Measurements from ENCODE around the gene IL22RA1.

The IL22RA1 gene

DNA sequence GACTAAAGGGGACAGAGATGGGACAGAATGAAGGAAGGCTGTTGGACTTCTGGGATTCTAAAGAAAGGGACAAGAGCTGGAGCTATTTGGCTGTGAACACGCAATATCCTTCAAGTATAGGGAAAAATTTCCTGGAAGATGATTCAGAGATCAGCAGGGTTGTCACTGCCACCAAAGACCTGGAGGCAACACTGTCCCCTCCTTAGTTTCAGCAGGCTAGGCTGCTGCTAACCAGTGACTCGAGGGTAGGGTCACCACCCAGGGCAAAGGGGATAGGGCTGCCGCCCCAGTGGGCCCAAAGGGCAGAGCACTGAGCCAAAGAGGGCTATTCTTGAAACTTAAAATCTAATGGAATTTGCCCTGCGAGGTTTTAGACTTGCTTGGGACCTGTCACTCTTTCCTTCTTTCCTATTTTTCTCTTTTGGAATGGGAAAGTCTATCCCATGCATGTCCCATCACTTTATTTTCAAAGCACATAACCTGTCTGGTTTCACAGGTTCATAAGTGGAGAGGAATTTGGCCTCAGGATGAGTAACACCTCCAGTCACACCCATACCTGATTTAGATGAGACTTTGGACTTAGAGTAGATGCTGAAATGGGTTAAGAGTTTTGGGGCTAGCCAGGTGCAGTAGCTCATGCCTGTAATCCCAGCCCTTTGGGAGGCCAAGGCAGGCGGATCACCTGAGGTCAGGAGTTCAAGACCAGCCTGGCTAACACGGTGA lies 32.3 kb upstream of the IL22RA1 start:
- TF ChIP-seq CTCF (IDR thresholded peaks at IDR 0.05) = no peak
- no peak overlapping the region for H3K27ac ChIP-seq
- intact Hi-C loops (cut with DNase I; ENCODE audit: low total_unique reads) = no loop called here
- H3K9me3 ChIP-seq = no peaks in the 10 kb centered on the region
- no peak for DNase-seq
- peaks cover 0 to 11% of the 10 kb centered on the region in 2 donors for H3K27me3 ChIP-seq
- no peaks in the 10 kb centered on the region for H3K36me3 ChIP-seq
- H3K4me1 ChIP-seq = no peaks in the 10 kb centered on the region
- H3K4me3 ChIP-seq = no peak overlapping the region

GRCh38 chr1:24173638-24174575 lies 31.0 kb upstream of the IL22RA1 start:
- no peaks in the 10 kb centered on the region for H3K4me1 ChIP-seq
- TF ChIP-seq CTCF (IDR thresholded peaks at IDR 0.05) = no peak
- H3K27ac ChIP-seq = no peak overlapping the region
- DNase-seq = no peak
- H3K36me3 ChIP-seq = no peaks in the 10 kb centered on the region
- no peak overlapping the region for H3K4me3 ChIP-seq
- H3K27me3 ChIP-seq = peaks cover 0 to 20% of the 10 kb centered on the region in 2 donors
- H3K9me3 ChIP-seq = no peaks in the 10 kb centered on the region
- intact Hi-C loops (cut with DNase I; ENCODE audit: low total_unique reads) = no loop called here

DNA sequence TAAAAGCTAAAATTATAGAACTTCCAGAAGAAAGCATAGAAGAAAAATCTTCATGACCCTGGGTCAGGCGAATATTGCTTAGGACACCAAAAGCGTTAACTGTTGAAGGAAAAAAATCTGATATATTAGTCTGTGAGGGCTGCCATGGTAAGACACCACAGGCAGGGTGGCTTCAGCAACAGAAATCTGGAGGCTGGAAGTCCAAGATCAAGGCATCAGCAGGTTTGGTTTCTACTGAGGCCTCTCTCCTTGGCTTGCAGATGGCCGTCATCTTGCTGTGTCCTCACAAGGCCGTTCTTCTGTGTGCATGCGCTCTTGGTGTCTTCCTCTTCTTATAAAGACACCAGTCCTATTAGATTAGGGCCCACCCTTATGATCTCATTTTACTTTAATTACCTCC lies 29.7 kb upstream of the IL22RA1 start:
- H3K4me1 ChIP-seq = no peaks in the 10 kb centered on the region
- DNase-seq = no peak
- intact Hi-C loops (cut with DNase I; ENCODE audit: low total_unique reads) = no loop called here
- H3K27me3 ChIP-seq = peaks cover 0 to 21% of the 10 kb centered on the region in 2 donors
- no peaks in the 10 kb centered on the region for H3K9me3 ChIP-seq
- H3K36me3 ChIP-seq = no peaks in the 10 kb centered on the region
- no peak for TF ChIP-seq CTCF (IDR thresholded peaks at IDR 0.05)
- no peak overlapping the region for H3K27ac ChIP-seq
- H3K4me3 ChIP-seq = no peak overlapping the region

DNA sequence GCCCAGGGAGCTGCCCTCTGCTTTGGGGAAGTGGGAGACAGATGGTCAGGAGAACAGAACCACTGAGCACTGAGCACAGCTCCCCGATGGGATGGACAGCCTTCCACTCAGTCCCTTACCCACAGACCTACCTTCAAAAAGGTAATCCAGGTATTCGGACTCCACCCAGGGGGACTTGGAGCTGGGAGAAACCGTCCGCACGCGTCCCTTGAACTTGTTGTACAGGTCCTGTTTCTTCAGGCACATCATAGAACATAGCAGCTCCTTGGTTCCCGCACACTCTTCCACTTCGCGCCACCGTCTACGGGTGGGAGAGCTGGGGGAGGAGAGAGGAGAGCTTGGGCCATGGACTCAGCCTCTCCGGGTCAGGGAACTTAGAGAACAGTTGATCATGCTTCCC lies 26.3 kb upstream of the IL22RA1 start:
- Histone ChIP-seq H3K9me3 (no peaks in the 10 kb centered on the region), H3K4me3 (no peak overlapping the region), H3K36me3 (no peaks in the 10 kb centered on the region), H3K4me1 (no peaks in the 10 kb centered on the region), H3K27me3 (peaks cover 0 to 27% of the 10 kb centered on the region in 2 donors), H3K27ac (no peak overlapping the region)
- no peak for TF ChIP-seq CTCF (IDR thresholded peaks at IDR 0.05)
- no peak for DNase-seq
- intact Hi-C loops (cut with DNase I; ENCODE audit: low total_unique reads) = no loop called here

DNA sequence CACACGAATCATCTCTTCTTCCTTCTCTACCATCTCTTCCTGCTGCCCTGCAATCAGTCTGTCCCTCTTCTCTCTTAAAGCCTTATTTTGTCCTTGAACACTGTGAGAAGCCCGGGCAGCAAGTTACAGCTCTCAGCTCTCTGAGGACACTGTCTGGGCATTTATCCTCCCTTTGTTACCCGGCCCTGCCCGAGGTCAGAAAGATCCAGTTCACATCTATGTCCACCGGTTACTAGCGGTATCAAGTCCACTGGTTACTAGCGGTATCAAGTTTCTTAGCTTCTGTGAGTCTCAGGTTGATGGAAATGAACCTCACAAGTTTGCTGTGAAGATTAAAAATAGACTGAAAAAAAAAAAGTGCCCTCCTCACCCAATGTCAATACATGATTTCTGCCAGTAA lies 25.3 kb upstream of the IL22RA1 start:
- intact Hi-C loops (cut with DNase I; ENCODE audit: low total_unique reads) = no loop called here
- Histone ChIP-seq H3K27me3 (peaks cover 0 to 24% of the 10 kb centered on the region in 2 donors), H3K9me3 (no peaks in the 10 kb centered on the region), H3K4me1 (no peaks in the 10 kb centered on the region), H3K27ac (no peak overlapping the region), H3K36me3 (no peaks in the 10 kb centered on the region), H3K4me3 (no peak overlapping the region)
- DNase-seq = no peak
- TF ChIP-seq CTCF (IDR thresholded peaks at IDR 0.05) = no peak

Data from tibial artery (tissue), 4 donors.